GM18870 (cell line): ENCODE data around the gene LIN28B.
"Not testable (repeated sequence)": the region's sequence is repeated elsewhere in the genome, so short reads cannot be mapped to it uniquely, and the experiment has no call there.

Experiments
- ATAC-seq: cut with Tn5 transposase; IDR thresholded peaks from one replicate; pipeline ENCODE4 v1.9.1; 2021; ENCODE audit warnings: moderate library complexity; ENCODE audit not compliant: unreplicated experiment

LIN28B gene

DNA sequence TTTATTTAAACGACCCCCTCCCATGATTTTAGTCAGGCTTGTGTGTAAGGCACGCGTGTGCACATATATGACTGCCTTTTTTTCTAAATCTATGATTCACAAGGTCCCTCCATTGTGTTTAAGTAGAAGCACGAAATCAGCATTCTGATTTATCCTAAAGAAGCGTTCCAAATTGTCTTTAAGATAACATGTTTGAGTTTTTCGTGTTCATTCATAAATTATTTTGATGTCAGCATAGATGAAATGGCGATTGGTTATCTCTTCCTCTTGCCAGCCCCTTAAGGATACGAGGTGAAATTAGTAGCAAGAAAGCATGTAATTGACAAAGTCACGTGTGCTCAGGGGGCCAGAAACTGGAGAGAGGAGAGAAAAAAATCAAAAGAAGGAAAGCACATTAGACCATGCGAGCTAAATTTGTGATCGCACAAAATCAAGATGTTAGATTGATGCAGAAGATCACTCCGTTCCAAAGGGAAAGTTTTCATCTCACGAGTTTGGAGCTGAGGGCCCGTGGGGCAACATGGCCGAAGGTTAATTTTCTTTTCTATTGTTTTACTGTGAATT lies at the start of gene LIN28B:
TSS of gene LIN28B (plus strand) at position 377 of the 564 bp plus-strand sequence. CDS start at position 521, 144 bp downstream.
- ATAC-seq: no peak

DNA sequence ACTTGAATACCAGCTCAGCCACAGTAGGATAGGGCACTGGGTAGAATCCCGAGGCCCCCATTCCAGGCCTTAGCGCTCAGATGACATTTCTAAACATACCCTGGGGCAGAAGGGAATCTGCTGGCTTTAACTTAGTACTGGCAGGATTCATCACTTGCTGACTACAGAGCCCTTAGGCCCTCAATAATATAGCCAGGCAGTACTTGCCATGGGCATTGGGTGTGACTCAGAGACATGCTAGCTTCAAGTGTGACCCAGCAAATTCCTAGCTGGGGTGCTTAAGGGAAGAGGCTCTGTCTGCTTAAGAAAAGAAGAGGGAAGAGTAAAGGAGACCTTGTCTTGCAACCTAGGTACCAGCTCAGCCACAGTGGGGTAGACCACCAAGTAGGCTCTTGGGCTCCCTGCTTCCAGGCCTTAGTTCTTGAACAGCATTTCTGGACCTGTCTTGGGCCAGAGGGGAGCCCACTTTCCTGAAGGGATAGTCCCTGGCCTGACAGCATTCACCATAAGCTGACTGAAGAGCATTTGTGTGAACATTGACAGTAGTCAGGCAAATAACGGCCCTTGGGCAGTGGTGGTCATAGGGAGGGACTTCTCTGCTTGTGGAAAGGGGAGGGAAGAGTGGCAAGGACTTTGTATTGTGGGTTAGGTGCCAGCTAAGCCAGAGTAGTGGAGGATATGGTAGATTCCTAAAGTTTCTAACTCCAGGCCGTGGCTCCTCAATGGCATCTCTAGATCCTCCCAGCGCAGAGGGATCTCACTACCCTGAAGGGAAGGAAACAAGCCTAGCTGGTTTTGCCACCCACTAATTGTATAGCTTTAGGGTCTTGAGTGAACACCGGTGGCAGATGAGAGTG lies 48.6 kb upstream of the LIN28B start:
- no peak for ATAC-seq

- no peak for ATAC-seq
These were observed 47.9 kb upstream of the LIN28B start for GRCh38 chr6:104908888-104909525.

GRCh38 chr6:104921896-104922295 lies 35.0 kb upstream of the LIN28B start:
- ATAC-seq: no peak

GRCh38 chr6:104928141-104928540 lies 28.8 kb upstream of the LIN28B start:
- ATAC-seq: no peak

DNA sequence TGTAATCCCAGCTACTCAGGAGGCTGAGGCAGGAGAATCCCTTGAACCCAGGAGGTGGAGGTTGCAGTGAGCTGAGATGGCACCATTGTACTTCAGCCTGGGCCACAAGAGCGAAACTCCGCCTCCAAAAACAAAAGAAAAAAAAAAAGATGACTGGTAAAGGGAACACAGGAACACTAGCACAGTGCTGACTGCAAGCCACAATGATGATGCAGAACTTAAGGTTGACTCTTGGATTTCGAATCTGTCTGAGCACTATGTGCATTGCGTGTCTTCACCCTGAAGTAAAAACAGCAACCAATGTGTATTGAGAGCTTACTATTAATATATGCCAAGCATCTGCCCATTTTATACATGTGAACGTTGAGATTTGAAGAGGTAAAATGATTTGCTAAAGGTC lies 27.6 kb upstream of the LIN28B start:
- ATAC-seq: no peak

GRCh38 chr6:104930939-104931338 lies 26.0 kb upstream of the LIN28B start:
- no peak for ATAC-seq

DNA sequence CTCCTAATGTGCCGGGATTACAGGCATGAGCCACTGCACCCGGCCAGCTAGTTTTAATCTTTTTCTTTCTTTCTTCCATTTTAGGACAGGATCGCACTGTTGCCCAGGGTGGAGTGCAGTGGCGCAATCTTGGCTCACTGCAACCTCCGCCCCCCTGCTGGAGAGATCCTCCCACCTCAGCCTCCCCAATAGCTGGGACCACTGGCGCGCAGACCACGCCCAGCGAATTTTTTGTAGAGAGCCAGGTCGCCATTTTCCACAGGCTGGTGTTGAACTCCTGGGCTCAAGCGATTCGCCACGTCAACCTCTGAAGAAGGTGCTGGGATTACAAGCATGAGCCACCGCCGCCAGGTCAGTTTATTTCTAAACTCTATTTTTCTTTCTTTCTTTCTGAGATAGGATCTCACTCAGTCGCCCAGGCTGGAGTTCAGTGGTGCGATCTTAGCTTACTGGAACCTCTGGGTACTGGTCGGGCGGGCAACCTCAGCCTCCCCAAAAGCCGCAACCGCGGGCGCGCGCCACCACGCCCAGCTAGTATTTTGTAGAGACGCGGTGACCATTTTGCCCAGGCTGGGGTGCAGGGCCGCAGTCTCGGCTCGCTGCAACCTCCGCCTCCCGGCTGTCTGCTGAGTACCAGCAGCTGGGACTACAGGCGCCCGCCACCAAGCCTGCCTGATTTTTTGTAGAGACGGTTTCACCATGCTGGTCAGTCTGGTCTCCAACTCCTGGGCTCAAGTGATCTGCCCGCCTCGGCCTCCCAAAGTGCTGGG lies 20.0 kb upstream of the LIN28B start:
- no peak for ATAC-seq

DNA sequence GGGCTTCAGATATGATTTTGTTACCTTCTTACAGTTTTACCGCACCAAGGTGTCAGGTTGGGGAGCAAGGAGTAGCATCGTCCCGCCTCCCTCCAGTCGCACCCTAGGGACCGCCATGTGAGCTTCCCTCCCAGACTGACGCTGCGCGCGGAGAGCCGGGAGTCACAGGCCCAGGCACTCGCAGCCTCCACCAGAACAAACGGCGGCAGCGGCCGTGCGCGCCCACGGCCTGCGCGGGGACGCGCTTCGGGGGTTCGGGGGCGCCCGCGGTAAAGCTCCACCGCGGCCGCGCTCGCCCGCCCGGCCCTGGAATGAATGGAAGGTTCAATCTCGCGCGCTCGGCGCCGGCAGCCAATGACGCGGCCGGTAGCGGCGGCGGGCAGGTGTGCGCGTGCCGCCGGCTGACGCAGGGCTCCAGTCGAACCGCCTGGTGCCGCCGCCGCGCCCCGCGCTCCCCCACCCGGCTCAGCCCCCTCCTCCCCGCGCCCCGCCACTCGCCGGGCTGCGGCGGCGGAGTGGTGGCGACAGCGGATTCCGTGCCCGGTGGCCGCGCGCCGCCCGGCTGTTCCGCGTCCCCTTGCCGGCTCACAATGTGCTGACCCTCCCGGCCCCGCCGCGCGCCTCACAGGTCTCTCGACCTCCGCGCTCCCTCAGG lies 16.5 kb upstream of the LIN28B start:
- ATAC-seq: no peak

GRCh38 chr6:104940893-104941728 lies 15.8 kb upstream of the LIN28B start:
- no peak for ATAC-seq

GRCh38 chr6:104941729-104942091 lies 15.2 kb upstream of the LIN28B start:
- no peak for ATAC-seq

- ATAC-seq: no peak
These were observed 13.1 kb upstream of the LIN28B start for GRCh38 chr6:104943781-104944180.

- no peak for ATAC-seq
These were observed 7.7 kb upstream of the LIN28B start for GRCh38 chr6:104949206-104949605.

- ATAC-seq: no peak
These were observed 5.2 kb upstream of the LIN28B start for GRCh38 chr6:104951677-104952076.

GRCh38 chr6:104952911-104953399 lies 4.0 kb upstream of the LIN28B start:
- no peak for ATAC-seq

GRCh38 chr6:104953400-104954189 lies 3.3 kb upstream of the LIN28B start:
- not testable (repeated sequence) for ATAC-seq

DNA sequence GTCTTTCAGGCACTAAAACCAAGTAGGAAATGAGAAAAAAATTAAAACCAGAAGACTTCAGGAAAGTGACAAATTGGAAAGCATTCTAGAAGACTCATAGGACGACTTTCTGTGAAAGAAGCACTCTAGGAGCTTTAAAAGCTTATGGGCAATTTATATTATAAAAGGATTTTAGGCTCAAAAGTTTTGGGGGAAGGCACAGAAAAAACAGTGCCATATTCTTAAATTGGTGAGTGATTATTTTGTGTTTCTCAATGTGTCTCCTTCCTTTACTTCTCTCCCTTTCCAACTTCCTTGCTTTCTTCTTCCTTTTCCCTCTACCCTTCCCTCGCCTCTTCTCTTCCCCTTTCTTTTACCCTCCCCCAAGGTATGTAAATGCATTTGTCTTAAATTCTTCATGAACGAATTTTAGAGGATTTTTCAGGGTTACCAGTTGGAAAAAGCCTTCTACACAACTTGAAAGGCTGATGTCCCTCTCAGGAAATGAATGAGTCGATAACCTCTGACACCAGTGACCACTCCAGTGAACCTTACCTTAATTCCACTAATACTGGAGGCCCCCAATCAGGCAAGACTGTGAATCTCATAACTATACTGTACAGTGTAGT lies 2.6 kb upstream of the LIN28B start:
- ATAC-seq: no peak

DNA sequence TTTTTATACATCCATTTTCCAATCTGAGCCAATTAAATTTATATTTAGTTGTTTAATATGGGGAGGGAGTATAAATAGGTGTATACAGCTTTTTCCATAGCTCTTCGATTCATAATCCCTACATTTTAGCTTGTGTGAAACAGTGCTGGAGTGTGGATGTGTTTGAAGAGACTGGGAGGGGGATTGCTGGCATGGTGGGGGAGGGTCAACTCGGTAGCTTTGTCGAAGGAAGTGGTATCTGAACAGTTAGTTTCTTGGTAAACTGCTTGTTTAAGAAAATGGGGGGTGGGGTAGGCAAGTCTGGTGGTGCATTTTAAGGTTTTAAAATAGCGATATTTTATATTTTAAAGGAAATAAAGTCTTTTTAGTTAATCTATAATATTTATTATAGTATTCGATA lies 1.4 kb upstream of the LIN28B start:
- ATAC-seq: no peak
